GM13977 (cell line): Measurements from ENCODE around the gene MAD1L1.

ENCODE experiments used
- DNase-seq: peaks from one replicate; pipeline ENCODE4 v3.0.0; 2012; ENCODE audit warnings: low spot score
- in situ Hi-C: fragments of 300-500 bp; cut with MboI; formaldehyde crosslinking; loops from one replicate; pipeline ENCODE4 v1.12.0; 2022; ENCODE audit warnings: low sequenced_read_pairs, low pct_unique_long_range_greater_than_20kb, mixed read lengths, inconsistent platforms; ENCODE audit not compliant: unreplicated experiment
- TF ChIP-seq, protein P1 (sequence below): IDR thresholded peaks from 2 replicates; pipeline ENCODE4 v1.5.1; 2012; ENCODE audit warnings: mild to moderate bottlenecking, control low read depth; ENCODE audit not compliant: insufficient read depth; ENCODE audit errors: extremely low read depth, missing control alignments

The MAD1L1 gene

DNA sequence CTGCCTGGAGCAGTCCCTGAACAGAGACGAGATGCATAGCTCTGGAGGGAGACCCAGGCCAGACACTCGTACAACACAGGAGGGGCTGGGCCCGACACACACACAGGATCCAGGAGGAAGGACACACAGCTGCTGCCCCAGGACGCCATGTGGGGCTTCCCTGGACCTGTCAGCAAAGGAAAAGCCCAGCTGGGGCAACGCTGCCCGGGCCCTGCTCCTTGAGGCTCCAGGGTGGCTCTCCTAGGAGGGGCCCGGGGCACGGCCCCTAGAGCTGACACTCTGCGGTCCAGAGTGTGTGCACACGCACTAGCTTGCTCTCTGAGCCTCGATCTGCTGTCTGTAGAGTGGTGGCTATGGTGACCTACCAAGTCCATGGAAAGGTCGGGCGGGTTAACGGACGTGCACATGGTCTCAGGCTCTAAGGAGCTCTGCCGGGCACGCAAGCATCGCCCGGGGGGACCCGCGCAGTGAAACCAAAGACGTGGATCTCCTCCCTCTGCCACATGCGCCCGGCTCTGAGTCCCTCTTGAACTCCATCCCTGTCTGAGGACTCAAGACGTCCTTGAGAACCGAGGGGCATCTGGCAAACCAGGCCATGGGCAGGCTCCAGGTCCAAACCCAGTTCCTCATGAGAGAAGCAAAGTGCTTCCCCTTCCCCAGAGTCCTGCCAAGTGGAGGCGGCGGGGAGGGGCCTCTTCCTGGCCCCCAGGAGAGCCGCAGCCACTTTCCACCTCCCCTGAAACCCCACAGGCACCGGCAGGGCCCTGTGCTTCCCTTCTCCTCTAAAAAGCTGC lies 283.7 kb downstream of the MAD1L1 start:
- TF ChIP-seq, protein P1, sequence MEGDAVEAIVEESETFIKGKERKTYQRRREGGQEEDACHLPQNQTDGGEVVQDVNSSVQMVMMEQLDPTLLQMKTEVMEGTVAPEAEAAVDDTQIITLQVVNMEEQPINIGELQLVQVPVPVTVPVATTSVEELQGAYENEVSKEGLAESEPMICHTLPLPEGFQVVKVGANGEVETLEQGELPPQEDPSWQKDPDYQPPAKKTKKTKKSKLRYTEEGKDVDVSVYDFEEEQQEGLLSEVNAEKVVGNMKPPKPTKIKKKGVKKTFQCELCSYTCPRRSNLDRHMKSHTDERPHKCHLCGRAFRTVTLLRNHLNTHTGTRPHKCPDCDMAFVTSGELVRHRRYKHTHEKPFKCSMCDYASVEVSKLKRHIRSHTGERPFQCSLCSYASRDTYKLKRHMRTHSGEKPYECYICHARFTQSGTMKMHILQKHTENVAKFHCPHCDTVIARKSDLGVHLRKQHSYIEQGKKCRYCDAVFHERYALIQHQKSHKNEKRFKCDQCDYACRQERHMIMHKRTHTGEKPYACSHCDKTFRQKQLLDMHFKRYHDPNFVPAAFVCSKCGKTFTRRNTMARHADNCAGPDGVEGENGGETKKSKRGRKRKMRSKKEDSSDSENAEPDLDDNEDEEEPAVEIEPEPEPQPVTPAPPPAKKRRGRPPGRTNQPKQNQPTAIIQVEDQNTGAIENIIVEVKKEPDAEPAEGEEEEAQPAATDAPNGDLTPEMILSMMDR, result no peak
- in situ Hi-C loops, result no loop called here
- no peak for DNase-seq

DNA sequence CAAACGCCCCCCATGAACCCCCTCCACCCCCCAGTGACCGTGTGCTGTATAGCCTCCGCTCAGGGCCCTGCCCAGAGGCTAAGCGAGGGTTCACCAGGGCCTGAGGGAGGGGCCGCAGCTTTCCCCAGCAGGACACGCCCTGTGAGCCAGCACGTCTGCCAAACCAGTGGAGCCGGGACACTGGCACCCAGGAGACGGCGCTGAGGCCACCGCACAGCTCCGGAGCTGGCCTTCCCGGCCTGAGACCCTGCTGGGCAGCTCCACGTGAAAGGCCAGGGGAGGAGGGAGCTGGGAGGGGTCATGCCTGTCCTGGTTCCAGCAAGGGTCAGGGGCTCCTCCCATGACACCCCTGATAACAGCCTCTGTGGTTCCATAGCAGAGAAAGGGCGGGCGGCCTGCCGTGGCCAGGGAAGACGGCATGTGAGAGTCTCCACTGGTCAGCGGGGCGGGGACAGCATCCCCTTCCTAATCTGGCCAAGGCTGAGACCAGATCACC lies 284.4 kb downstream of the MAD1L1 start:
- TF ChIP-seq, protein P1, result no peak
- in situ Hi-C loops, result no loop called here
- no peak for DNase-seq

DNA sequence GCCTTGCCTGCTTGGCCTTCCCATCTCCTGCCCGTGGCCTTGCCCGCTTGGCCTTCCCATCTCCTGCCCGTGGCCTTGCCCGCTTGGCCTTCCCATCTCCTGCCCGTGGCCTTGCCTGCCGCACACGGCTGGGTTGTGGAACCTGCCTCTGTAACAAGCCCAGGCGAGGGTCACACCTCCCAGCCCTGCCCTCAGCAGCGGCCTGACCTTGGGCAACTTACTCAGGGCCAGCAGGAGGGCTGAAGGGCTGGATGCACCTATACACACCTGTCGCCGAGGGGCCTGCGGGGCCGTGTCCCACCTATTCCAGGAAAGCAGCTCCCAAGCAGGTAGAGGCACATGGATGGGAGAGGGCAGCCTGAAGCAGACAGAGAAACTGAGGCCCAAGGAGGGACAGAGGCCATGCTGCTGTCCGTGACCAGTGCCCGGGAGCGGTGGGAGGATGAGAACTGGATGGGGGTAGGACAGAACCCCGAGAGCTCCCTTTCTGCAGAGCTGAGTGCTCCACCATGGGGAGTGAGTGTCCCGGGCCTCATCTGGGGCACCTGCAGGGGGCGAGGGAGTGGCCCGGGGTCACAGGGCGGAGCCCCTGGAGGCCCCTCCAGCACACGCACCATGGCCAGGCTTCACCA lies 285.0 kb downstream of the MAD1L1 start:
- in situ Hi-C loops, result no loop called here
- no peak for DNase-seq
- TF ChIP-seq, protein P1, result no peak

DNA sequence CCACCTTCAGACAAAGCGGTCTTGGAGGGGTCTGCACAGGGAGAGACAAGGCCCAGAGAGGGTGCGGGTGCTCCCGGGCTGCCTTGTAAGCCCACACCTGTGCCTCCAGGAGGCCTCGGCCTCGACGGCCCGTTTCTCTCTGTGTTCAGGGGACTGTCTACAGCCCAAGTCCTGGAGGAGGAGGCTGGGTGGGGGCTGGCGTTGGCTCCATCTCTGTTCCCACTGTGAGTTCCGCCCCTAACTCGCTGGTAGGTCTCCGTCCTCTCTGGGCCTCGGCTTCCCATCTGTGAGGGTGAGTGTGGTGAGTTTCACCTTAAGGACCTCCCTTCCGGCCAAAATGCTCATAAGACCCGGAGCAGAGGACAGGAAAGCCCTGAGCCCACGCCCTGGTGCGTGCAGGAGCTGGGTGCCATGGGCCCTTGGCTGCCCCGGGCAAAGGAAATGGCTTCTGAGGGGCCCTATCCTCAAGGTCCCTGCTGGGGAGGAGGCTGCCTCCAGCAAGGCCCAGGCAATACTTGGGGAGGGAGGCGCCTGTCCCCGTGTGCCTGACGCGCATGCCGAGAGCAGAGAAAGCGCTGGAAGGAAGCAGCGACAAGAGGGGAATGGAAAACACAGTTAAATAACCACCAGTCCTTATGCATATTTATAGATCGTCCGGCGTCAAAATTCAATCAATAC lies 285.8 kb downstream of the MAD1L1 start:
- in situ Hi-C loops, result no loop called here
- DNase-seq, result no peak
- TF ChIP-seq, protein P1, result no peak

DNA sequence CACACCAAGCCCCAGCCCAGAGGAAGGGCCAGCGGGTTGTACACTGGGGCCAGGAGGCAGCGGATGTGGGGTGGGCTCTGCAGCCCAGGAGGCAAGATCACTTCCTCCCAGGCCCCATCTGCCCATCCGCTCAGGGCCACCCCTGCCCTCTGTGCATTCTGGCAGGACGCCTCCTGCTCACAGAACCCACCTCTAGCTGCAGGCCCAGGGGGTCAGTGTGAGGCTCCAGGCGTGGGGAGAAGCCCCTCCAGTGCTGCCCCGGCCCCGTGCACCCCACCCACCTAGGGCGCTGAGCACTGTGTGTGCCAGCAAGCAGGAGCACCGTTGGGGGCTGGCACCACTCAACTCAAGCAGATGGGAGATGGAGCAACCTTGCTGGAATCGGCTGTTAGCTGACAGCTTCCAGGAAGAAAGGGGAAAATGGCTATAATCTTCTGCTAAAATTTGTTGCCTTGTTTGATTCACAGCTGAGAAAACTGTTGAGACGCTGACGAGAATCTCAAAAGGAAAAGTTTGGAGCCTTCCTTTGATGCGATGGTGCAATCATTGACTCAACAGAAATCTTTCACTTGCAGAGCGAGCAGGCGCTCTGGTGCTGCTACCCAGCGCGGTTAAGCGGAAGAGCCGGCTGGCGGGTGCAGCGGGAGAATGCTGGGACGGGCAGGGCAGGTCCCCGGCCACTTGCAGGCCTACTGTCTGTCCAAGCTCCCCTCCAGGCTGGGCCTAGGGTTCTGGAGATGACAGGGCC lies 286.5 kb downstream of the MAD1L1 start:
- TF ChIP-seq, protein P1, result no peak
- in situ Hi-C loops, result no loop called here

DNA sequence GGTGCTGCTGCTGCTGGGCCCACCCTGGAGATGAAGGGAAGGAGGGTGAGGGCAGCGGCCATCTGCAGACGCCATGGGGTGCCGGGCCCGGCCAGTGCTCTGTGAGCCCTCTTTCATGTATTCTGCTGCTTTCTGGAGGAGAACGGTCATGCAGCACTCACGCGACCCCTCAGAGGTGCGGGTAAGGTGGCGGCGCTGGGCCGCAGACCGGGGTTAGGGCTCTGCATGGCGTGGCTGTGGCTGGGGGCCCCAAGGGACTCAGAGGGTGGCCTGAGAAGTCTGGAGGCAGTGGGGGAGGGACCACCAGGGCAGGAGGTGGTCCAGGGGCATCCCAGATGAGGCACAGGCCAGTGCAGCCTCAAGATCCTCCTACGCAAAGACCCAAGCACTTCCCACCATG lies 287.2 kb downstream of the MAD1L1 start:
- DNase-seq, result no peak
- TF ChIP-seq, protein P1, result no peak
- in situ Hi-C loops, result no loop called here

More for the DNA sequence above, 286.5 kb downstream of the MAD1L1 start:
- no peak for DNase-seq
